Liver (tissue), 9 donors: ENCODE results near the gene NCAM1. TPM values are rescaled to one million over a fixed set of nuclear protein-coding genes. Genes with fewer than 3 reads are reported as not detected.

Experiments
- DNase-seq: peaks from one replicate; pipeline ENCODE4 v3.0.0-alpha.2; 2017; ENCODE audit warnings: low spot score
- H3K27ac ChIP-seq, 2 donors: one replicate each; pipeline ENCODE4 v1.7.0; 2013; ENCODE audit warnings: inconsistent platforms in 2 of 2, low read length in 2 of 2, control low read depth in 1 of 2, low read depth in 1 of 2, mild to moderate bottlenecking in 1 of 2
- H3K27me3 ChIP-seq, 4 donors: one replicate each; pipeline versions ENCODE4 v1.6.1 to v1.7.0; 2013; ENCODE audit warnings: low read length in 3 of 4, inconsistent platforms in 1 of 4, mild to moderate bottlenecking in 1 of 4, moderate library complexity in 1 of 4; ENCODE audit not compliant: control insufficient read depth in 4 of 4, insufficient read depth in 4 of 4
- H3K36me3 ChIP-seq, 4 donors: one replicate each; pipeline versions ENCODE4 v1.6.1 to v1.7.0; 2013; ENCODE audit warnings: low read length in 3 of 4, mild to moderate bottlenecking in 3 of 4, low read depth in 1 of 4, moderate library complexity in 1 of 4; ENCODE audit not compliant: control insufficient read depth in 4 of 4, insufficient read depth in 3 of 4
- H3K4me1 ChIP-seq, 4 donors: one replicate each; pipeline versions ENCODE4 v1.6.1 to v1.7.0; 2013; ENCODE audit warnings: low read length in 3 of 4, mild to moderate bottlenecking in 3 of 4, moderate library complexity in 1 of 4; ENCODE audit not compliant: control insufficient read depth in 4 of 4, insufficient read depth in 4 of 4
- H3K4me3 ChIP-seq, 3 donors: one replicate each; pipeline versions ENCODE4 v1.6.1 to v1.7.0; 2013; ENCODE audit warnings: low read length in 3 of 3, control low read depth in 1 of 3, low read depth in 1 of 3, mild to moderate bottlenecking in 1 of 3
- H3K9ac ChIP-seq, 2 donors: one replicate each; pipeline ENCODE4 v1.7.0; 2013; ENCODE audit warnings: low read length in 2 of 2, mild to moderate bottlenecking in 2 of 2, moderate library complexity in 2 of 2, control low read depth in 1 of 2, low read depth in 1 of 2
- H3K9me3 ChIP-seq, 4 donors: one replicate each; pipeline versions ENCODE4 v1.6.1 to v1.7.0; 2013; ENCODE audit warnings: low read length in 3 of 4; ENCODE audit not compliant: control insufficient read depth in 4 of 4
- EGR1 ChIP-seq, 2 donors: IDR thresholded peaks; 2 replicates each; pipeline ENCODE4 v1.6.1; 2016 to 2018; ENCODE audit warnings: antibody characterized with exemption in 2 of 2, low read depth in 2 of 2
- FOXA1 ChIP-seq: IDR thresholded peaks from 2 replicates; pipeline ENCODE4 v1.6.1; 2016; ENCODE audit warnings: antibody characterized with exemption
- GABPA ChIP-seq, 2 donors: IDR thresholded peaks in 1 of 2; conservative IDR thresholded peaks in 1 of 2; 2 replicates each; pipeline ENCODE4 v1.6.1; 2016; ENCODE audit warnings: antibody characterized with exemption in 2 of 2, mild to moderate bottlenecking in 1 of 2, moderate library complexity in 1 of 2
- HNF4A ChIP-seq, 2 donors: conservative IDR thresholded peaks; 2 replicates each; pipeline ENCODE4 v1.6.1; 2016; ENCODE audit warnings: antibody characterized with exemption in 2 of 2, mild to moderate bottlenecking in 2 of 2
- HNF4G ChIP-seq: IDR thresholded peaks from 2 replicates; pipeline ENCODE4 v1.6.1; 2016; ENCODE audit warnings: antibody characterized with exemption
- JUND ChIP-seq, 2 donors: IDR thresholded peaks; 2 replicates each; pipeline ENCODE4 v1.6.1; 2016; ENCODE audit warnings: antibody characterized with exemption in 2 of 2
- NR2F2 ChIP-seq: IDR thresholded peaks from 2 replicates; pipeline ENCODE4 v1.6.1; 2016; ENCODE audit warnings: antibody characterized with exemption
- RAD21 ChIP-seq, 2 donors: IDR thresholded peaks; 2 replicates each; pipeline ENCODE4 v1.6.1; 2016; ENCODE audit warnings: antibody characterized with exemption in 2 of 2, mild to moderate bottlenecking in 2 of 2
- RXRA ChIP-seq, 2 donors: IDR thresholded peaks; 2 replicates each; pipeline ENCODE4 v1.6.1; 2017 to 2018; ENCODE audit warnings: antibody characterized with exemption in 2 of 2, mild to moderate bottlenecking in 1 of 2
- SP1 ChIP-seq: IDR thresholded peaks from 2 replicates; pipeline ENCODE4 v1.6.1; 2018; ENCODE audit warnings: antibody characterized with exemption, mild to moderate bottlenecking
- TAF1 ChIP-seq: conservative IDR thresholded peaks from 2 replicates; pipeline ENCODE4 v1.6.1; 2016; ENCODE audit warnings: antibody characterized with exemption, mild to moderate bottlenecking
- YY1 ChIP-seq: IDR thresholded peaks from 2 replicates; pipeline ENCODE4 v1.6.1; 2016; ENCODE audit warnings: antibody characterized with exemption, mild to moderate bottlenecking
- WGBS: extraction: QIAGEN DNeasy Blood & Tissue Kit; methylation state at CpG from one replicate; pipeline ENCODE4 v1.1.7; 2013; 5-methylcytosine and 5-hydroxymethylcytosine counted together
- polyA plus RNA-seq, 2 donors: library from polyadenylated mRNA; stranded (reverse) in 1 of 2; unstranded in 1 of 2; fragments of 200-250 nt in 1 of 2; fragments of >200 nt in 1 of 2; fragmentation: Nextera tagmentation in 1 of 2; extraction: Ambion mirVana in 1 of 2; gene quantifications; one replicate each; pipeline versions ENCODE4 v1.2.1 to v1.2.3, GENCODE V29; 2013 to 2015
- total RNA-seq, 2 donors: library from RNA; depleted of rRNA; stranded (reverse); fragments of >200 nt; gene quantifications; one replicate each; pipeline ENCODE4 v1.2.3, GENCODE V29; 2014
- TF ChIP-seq, protein P1 (sequence below): IDR thresholded peaks from 2 replicates; pipeline ENCODE4 v1.6.1; 2016; ENCODE audit warnings: antibody characterized with exemption
- TF ChIP-seq, protein P2 (sequence below): IDR thresholded peaks from 2 replicates; pipeline ENCODE4 v1.6.1; 2016; ENCODE audit warnings: antibody characterized with exemption
- TF ChIP-seq, protein P3 (sequence below): IDR thresholded peaks from 2 replicates; pipeline ENCODE4 v1.6.1; 2016; ENCODE audit warnings: antibody characterized with exemption
- donor health status: healthy.
- donor health status: healthy.
- donor health status: healthy.
- donor health status: healthy.
- donor health status: healthy.

Gene NCAM1
- total and polyA plus RNA-seq, 4 donors: 0.65 to 2.1 (median 0.88) TPM

DNA sequence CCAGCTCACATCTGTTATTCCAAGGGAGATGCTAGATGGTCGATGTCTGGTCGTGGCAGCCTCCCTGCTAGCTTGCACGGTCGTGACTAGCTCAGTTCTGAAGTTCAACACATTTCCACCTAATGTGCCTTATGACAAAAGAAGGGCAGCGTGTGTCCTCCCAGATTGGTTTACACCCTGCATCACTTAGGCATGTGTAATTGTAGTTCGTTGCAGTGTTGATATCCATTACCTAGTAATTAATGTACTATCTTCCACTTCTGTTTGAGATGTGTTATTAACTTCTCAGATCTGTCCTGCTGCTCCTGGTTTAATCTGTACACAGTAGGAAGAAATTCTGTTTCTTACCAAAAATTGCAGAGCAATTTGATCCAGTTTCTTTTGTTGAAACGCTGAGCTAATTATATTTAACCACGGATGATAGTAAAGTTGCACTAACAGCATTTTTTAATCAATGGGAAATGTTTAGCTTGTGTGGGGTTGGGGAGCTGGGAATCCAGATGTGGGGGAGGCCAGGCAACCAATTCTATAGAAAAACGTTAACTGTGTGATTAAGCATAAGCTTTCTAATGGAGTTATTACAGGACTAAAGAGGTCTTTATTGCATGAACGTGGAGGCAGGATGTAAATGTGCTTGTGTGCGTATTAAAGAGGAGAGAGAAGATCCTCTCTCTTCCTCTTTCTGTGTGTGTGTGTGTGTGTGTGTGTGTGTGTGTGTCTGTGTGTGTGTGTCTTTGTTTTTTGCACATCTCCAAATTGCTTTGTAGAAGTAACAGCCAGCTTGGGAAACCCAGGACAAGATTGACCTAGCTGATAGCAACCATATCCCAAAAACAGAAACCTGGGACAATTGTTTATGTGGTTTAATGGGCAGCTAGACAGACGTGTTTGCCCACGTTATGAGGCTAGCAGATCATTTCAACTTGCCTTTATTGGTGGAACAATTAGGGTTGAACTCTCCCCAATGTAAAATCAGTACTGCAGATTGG lies 207.4 kb downstream of the NCAM1 start:
- 62% methylated on average over 13 of the region's 13 CpGs for WGBS
- Histone ChIP-seq H3K9me3 (no peaks in the 10 kb centered on the region), H3K4me3 (no peak overlapping the region), H3K4me1 (no peaks in the 10 kb centered on the region), H3K9ac (no peak overlapping the region), H3K27me3 (peaks cover 0 to 2% (median 0%) of the 10 kb centered on the region in 4 donors), H3K27ac (no peak overlapping the region), H3K36me3 (no peaks in the 10 kb centered on the region)
- DNase-seq: no peak
- TF ChIP-seq RXRA (IDR thresholded peaks at IDR 0.05) (no peak), HNF4A (conservative IDR thresholded peaks at IDR 0.05) (no peak), JUND (IDR thresholded peaks at IDR 0.05) (no peak), HNF4G (no peak), YY1 (no peak), TAF1 (no peak), SP1 (no peak), EGR1 (IDR thresholded peaks at IDR 0.05; ENCODE audit: low read depth in 2 of 2) (no peak), NR2F2 (no peak), GABPA (IDR thresholded peaks at IDR 0.05 in 1 of 2, conservative IDR thresholded peaks at IDR 0.05 in 1 of 2) (no peak), FOXA1 (no peak)
- TF ChIP-seq, protein P1, sequence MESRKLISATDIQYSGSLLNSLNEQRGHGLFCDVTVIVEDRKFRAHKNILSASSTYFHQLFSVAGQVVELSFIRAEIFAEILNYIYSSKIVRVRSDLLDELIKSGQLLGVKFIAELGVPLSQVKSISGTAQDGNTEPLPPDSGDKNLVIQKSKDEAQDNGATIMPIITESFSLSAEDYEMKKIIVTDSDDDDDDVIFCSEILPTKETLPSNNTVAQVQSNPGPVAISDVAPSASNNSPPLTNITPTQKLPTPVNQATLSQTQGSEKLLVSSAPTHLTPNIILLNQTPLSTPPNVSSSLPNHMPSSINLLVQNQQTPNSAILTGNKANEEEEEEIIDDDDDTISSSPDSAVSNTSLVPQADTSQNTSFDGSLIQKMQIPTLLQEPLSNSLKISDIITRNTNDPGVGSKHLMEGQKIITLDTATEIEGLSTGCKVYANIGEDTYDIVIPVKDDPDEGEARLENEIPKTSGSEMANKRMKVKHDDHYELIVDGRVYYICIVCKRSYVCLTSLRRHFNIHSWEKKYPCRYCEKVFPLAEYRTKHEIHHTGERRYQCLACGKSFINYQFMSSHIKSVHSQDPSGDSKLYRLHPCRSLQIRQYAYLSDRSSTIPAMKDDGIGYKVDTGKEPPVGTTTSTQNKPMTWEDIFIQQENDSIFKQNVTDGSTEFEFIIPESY: no peak
- TF ChIP-seq, protein P2, sequence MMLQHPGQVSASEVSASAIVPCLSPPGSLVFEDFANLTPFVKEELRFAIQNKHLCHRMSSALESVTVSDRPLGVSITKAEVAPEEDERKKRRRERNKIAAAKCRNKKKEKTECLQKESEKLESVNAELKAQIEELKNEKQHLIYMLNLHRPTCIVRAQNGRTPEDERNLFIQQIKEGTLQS: no peak
- TF ChIP-seq, protein P3, sequence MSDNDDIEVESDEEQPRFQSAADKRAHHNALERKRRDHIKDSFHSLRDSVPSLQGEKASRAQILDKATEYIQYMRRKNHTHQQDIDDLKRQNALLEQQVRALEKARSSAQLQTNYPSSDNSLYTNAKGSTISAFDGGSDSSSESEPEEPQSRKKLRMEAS: no peak

DNA sequence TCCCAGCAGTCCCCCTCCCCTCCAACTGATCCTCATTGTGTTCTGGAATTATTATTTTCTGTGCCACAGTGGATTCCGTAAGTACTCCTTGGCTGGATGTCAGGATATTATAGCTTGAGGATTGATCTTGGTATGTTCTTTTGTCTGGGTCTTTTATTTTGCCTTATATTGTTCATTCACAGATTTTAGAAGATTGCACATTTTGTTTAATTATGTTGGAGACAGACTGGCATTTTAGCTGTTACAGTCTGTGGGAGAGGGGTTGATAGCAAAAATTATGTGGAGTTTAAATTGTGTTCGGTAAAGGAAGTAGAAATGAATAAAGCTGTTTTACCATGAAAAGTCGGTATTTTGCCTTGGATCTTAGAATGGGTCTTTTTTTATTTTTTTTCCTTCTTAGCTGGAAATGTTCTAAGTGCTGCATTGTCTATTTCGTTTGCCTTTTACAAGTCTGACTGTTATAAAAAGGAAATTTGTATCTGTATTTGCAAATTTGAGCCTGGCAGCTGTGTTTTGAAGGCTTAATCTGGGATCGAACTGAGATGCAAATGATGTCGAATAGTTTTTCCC lies 211.2 kb downstream of the NCAM1 start:
- Histone ChIP-seq H3K9me3 (no peaks in the 10 kb centered on the region), H3K27me3 (no peaks in the 10 kb centered on the region), H3K4me3 (no peak overlapping the region), H3K27ac (no peak overlapping the region), H3K36me3 (no peaks in the 10 kb centered on the region), H3K9ac (no peak overlapping the region), H3K4me1 (no peaks in the 10 kb centered on the region)
- 77% methylated on average over 6 of the region's 6 CpGs for WGBS
- no peak for DNase-seq
- TF ChIP-seq NR2F2 (no peak), TAF1 (no peak), SP1 (no peak), FOXA1 (no peak), RAD21 (IDR thresholded peaks at IDR 0.05) (no peak)
- TF ChIP-seq, protein P1: no peak
